DOHH2 (cell line): Measurements from ENCODE around the gene ADGRE1.

ENCODE experiments used
- H3F3A ChIP-seq: fragments of 200-600 bp; sonication (generic), shearing (Covaris generic); 2 replicates; pipeline ENCODE4 v1.6.0; 2016; ENCODE audit warnings: antibody characterized with exemption, mild to moderate bottlenecking; ENCODE audit not compliant: control insufficient read depth, insufficient read depth
- H3K27ac ChIP-seq: fragments of 200-600 bp; sonication (generic); 2 replicates; pipeline ENCODE4 v1.5.1; 2014; ENCODE audit warnings: low read depth, mild to moderate bottlenecking, low read length, moderate library complexity
- H3K27me3 ChIP-seq: fragments of 200-600 bp; sonication (generic); 2 replicates; pipeline ENCODE4 v1.6.1; 2014; ENCODE audit warnings: mild to moderate bottlenecking, low read length, mixed read lengths; ENCODE audit not compliant: control insufficient read depth
- H3K36me3 ChIP-seq: fragments of 200-600 bp; sonication (generic); 2 replicates; pipeline ENCODE4 v1.6.1; 2014; ENCODE audit warnings: mild to moderate bottlenecking, low read length, moderate library complexity, mixed read lengths; ENCODE audit not compliant: control insufficient read depth
- H3K4me1 ChIP-seq: fragments of 200-600 bp; sonication (generic); 2 replicates; pipeline ENCODE4 v1.6.1; 2014; ENCODE audit warnings: mild to moderate bottlenecking, low read length, mixed read lengths; ENCODE audit not compliant: control insufficient read depth
- H3K4me2 ChIP-seq: fragments of 200-600 bp; sonication (generic); 2 replicates; pipeline ENCODE4 v1.6.0; 2014; ENCODE audit warnings: mild to moderate bottlenecking, low read length, moderate library complexity
- H3K4me3 ChIP-seq: fragments of 200-600 bp; sonication (generic); 2 replicates; pipeline ENCODE4 v1.5.1; 2014; ENCODE audit warnings: mild to moderate bottlenecking, low read length, mixed read lengths
- H3K79me2 ChIP-seq: fragments of 200-600 bp; sonication (generic); 2 replicates; pipeline ENCODE4 v1.6.1; 2014; ENCODE audit warnings: mild to moderate bottlenecking, low read length, mixed read lengths; ENCODE audit not compliant: control insufficient read depth
- H3K9me2 ChIP-seq: fragments of 200-600 bp; sonication (generic); replicated peaks from 2 replicates; pipeline ENCODE4 v1.6.1; 2014; ENCODE audit warnings: mild to moderate bottlenecking, low read length, mixed read lengths; ENCODE audit not compliant: control insufficient read depth
- H3K9me3 ChIP-seq: fragments of 200-600 bp; sonication (generic); 2 replicates; pipeline ENCODE4 v1.6.1; 2014; ENCODE audit warnings: antibody characterized with exemption, low read length, mixed read lengths; ENCODE audit not compliant: control insufficient read depth, insufficient read depth
- H4K20me1 ChIP-seq: fragments of 200-600 bp; sonication (generic); 2 replicates; pipeline ENCODE4 v1.6.0; 2014; ENCODE audit warnings: low read depth, mild to moderate bottlenecking, antibody characterized with exemption, low read length, moderate library complexity; ENCODE audit not compliant: control insufficient read depth, insufficient read depth
- CTCF ChIP-seq: fragments of 200-600 bp; sonication (generic); IDR thresholded peaks from one replicate; pipeline ENCODE4 v1.5.1; 2014; ENCODE audit warnings: antibody characterized with exemption, mild to moderate bottlenecking, low read depth, low read length; ENCODE audit not compliant: poor library complexity, severe bottlenecking
- EZH2phosphoT487 ChIP-seq: fragments of 200-600 bp; sonication (generic); IDR thresholded peaks from 2 replicates; pipeline ENCODE4 v1.6.1; 2017; ENCODE audit warnings: borderline replicate concordance, mild to moderate bottlenecking, antibody characterized with exemption, low read length, moderate library complexity, mixed read lengths

The ADGRE1 gene

GRCh38 chr19:6873708-6874431 lies 13.5 kb upstream of the ADGRE1 start:
- no peaks in the 10 kb centered on the region for H4K20me1 ChIP-seq
- no peaks in the 10 kb centered on the region for H3K79me2 ChIP-seq
- H3K27ac ChIP-seq, result no peak overlapping the region
- H3K9me2 ChIP-seq, result no peaks in the 10 kb centered on the region
- no peaks in the 10 kb centered on the region for H3K4me1 ChIP-seq
- no peaks in the 10 kb centered on the region for H3F3A ChIP-seq
- no peak overlapping the region for H3K4me3 ChIP-seq
- TF ChIP-seq EZH2phosphoT487 (no peak), CTCF (no peak)
- H3K4me2 ChIP-seq, result no peak overlapping the region
- H3K9me3 ChIP-seq, result no peaks in the 10 kb centered on the region
- H3K36me3 ChIP-seq, result no peaks in the 10 kb centered on the region
- H3K27me3 ChIP-seq, result peaks cover 10% of the 10 kb centered on the region

GRCh38 chr19:6875218-6875617 lies 12.2 kb upstream of the ADGRE1 start:
- TF ChIP-seq EZH2phosphoT487 (no peak), CTCF (no peak)
- H3K4me2 ChIP-seq, result no peak overlapping the region

GRCh38 chr19:6876748-6877147 lies 10.6 kb upstream of the ADGRE1 start:
- Histone ChIP-seq H3K79me2 (no peaks in the 10 kb centered on the region), H3F3A (no peaks in the 10 kb centered on the region), H4K20me1 (no peaks in the 10 kb centered on the region), H3K9me2 (no peaks in the 10 kb centered on the region), H3K4me2 (no peak overlapping the region), H3K27me3 (peaks cover 17% of the 10 kb centered on the region), H3K36me3 (no peaks in the 10 kb centered on the region), H3K27ac (no peak overlapping the region), H3K4me3 (no peak overlapping the region), H3K9me3 (no peaks in the 10 kb centered on the region), H3K4me1 (no peaks in the 10 kb centered on the region)
- TF ChIP-seq EZH2phosphoT487 (no peak), CTCF (no peak)

More at GRCh38 chr19:6875218-6875617, 12.2 kb upstream of the ADGRE1 start:
- no peaks in the 10 kb centered on the region for H3K36me3 ChIP-seq
- peaks cover 17% of the 10 kb centered on the region for H3K27me3 ChIP-seq
- H4K20me1 ChIP-seq, result no peaks in the 10 kb centered on the region
- H3K79me2 ChIP-seq, result no peaks in the 10 kb centered on the region
- no peaks in the 10 kb centered on the region for H3K9me2 ChIP-seq
- H3F3A ChIP-seq, result no peaks in the 10 kb centered on the region
- no peak overlapping the region for H3K4me3 ChIP-seq
- H3K27ac ChIP-seq, result no peak overlapping the region
- H3K4me1 ChIP-seq, result no peaks in the 10 kb centered on the region
- no peaks in the 10 kb centered on the region for H3K9me3 ChIP-seq

GRCh38 chr19:6877766-6878165 lies 9.6 kb upstream of the ADGRE1 start:
- Histone ChIP-seq H3F3A (no peaks in the 10 kb centered on the region), H3K27ac (no peak overlapping the region), H4K20me1 (no peaks in the 10 kb centered on the region), H3K27me3 (peaks cover 17% of the 10 kb centered on the region), H3K79me2 (no peaks in the 10 kb centered on the region), H3K4me1 (no peaks in the 10 kb centered on the region), H3K4me3 (no peak overlapping the region), H3K9me2 (no peaks in the 10 kb centered on the region), H3K4me2 (no peak overlapping the region), H3K36me3 (no peaks in the 10 kb centered on the region), H3K9me3 (no peaks in the 10 kb centered on the region)
- TF ChIP-seq EZH2phosphoT487, result no peak
- no peak for TF ChIP-seq CTCF
